SK-N-SH treated with all-trans-retinoic acid at 6 μM for 48 hours (cell line): ENCODE data around the gene CD74.

Experiments used
- ATAC-seq: fragments of 200-7000 bp; cut with Tn5 transposase; 3 replicates; pipeline ENCODE4 v1.9.1; 2020; ENCODE audit warnings: mild to moderate bottlenecking, moderate library complexity
- ARNTL ChIP-seq: fragments of 450-650 bp; formaldehyde crosslinking; IDR thresholded peaks from 2 replicates; pipeline ENCODE4 v1.5.0; 2020; ENCODE audit warnings: low read depth, mild to moderate bottlenecking, moderate library complexity, borderline replicate concordance
- CREB5 ChIP-seq: fragments of 250-450 bp; sonication (Bioruptor Pico); IDR thresholded peaks from 2 replicates; pipeline ENCODE4 v1.5.1; 2020; ENCODE audit warnings: low read depth, mild to moderate bottlenecking, moderate library complexity
- CSRNP3 ChIP-seq: fragments of 250-450 bp; sonication (Bioruptor Pico); IDR thresholded peaks from 2 replicates; pipeline ENCODE4 v1.5.1; 2021; ENCODE audit warnings: mild to moderate bottlenecking, moderate library complexity
- ESRRG ChIP-seq: fragments of 250-450 bp; sonication (Bioruptor Pico); IDR thresholded peaks from 2 replicates; pipeline ENCODE4 v1.6.1; 2021; ENCODE audit warnings: mild to moderate bottlenecking
- GLIS3 ChIP-seq: fragments of 250-450 bp; sonication (Bioruptor Pico); IDR thresholded peaks from 2 replicates; pipeline ENCODE4 v1.5.0; 2020; ENCODE audit warnings: mild to moderate bottlenecking, moderate library complexity
- OSR1 ChIP-seq: fragments of 250-450 bp; sonication (Bioruptor Pico); IDR thresholded peaks from 2 replicates; pipeline ENCODE4 v1.8.0; 2022; ENCODE audit warnings: moderate library complexity, mild to moderate bottlenecking, inconsistent platforms
- PATZ1 ChIP-seq: fragments of 250-450 bp; sonication (Bioruptor Pico); IDR thresholded peaks from 2 replicates; pipeline ENCODE4 v1.8.0; 2020; ENCODE audit warnings: mild to moderate bottlenecking, moderate library complexity, borderline replicate concordance
- POU6F1 ChIP-seq: fragments of 250-450 bp; sonication (Bioruptor Pico); IDR thresholded peaks from 2 replicates; pipeline ENCODE4 v1.8.0; 2021; ENCODE audit warnings: low read depth, mild to moderate bottlenecking, moderate library complexity, borderline replicate concordance
- PPARA ChIP-seq: fragments of 250-450 bp; sonication (Bioruptor Pico); IDR thresholded peaks from 2 replicates; pipeline ENCODE4 v1.5.0; 2020; ENCODE audit warnings: mild to moderate bottlenecking, borderline replicate concordance
- RARB ChIP-seq: fragments of 250-450 bp; sonication (Bioruptor Pico); IDR thresholded peaks from 2 replicates; pipeline ENCODE4 v1.8.0; 2021; ENCODE audit warnings: mild to moderate bottlenecking, moderate library complexity
- SNAI2 ChIP-seq: fragments of 250-450 bp; sonication (Bioruptor Pico); IDR thresholded peaks from 2 replicates; pipeline ENCODE4 v1.5.0; 2020; ENCODE audit warnings: mild to moderate bottlenecking, moderate library complexity
- TCF4 ChIP-seq: fragments of 250-450 bp; sonication (Bioruptor Pico); IDR thresholded peaks from 2 replicates; pipeline ENCODE4 v1.8.0; 2021; ENCODE audit warnings: mild to moderate bottlenecking, moderate library complexity, borderline replicate concordance
- TOX ChIP-seq: fragments of 250-450 bp; sonication (Bioruptor Pico); IDR thresholded peaks from 2 replicates; pipeline ENCODE4 v1.8.0; 2021; ENCODE audit warnings: mild to moderate bottlenecking, moderate library complexity, borderline replicate concordance
- ZC3H10 ChIP-seq: fragments of 250-450 bp; sonication (Bioruptor Pico); IDR thresholded peaks from 2 replicates; pipeline ENCODE4 v1.5.1; 2021; ENCODE audit warnings: mild to moderate bottlenecking, moderate library complexity
- ZFP3 ChIP-seq: fragments of 250-450 bp; sonication (Bioruptor Pico); IDR thresholded peaks from 2 replicates; pipeline ENCODE4 v1.5.0; 2020; ENCODE audit warnings: mild to moderate bottlenecking, moderate library complexity
- ZFP30 ChIP-seq: fragments of 450-650 bp; formaldehyde crosslinking; IDR thresholded peaks from 2 replicates; pipeline ENCODE4 v1.5.0; 2022; ENCODE audit warnings: mild to moderate bottlenecking, moderate library complexity
- ZNF565 ChIP-seq: fragments of 450-650 bp; formaldehyde crosslinking; conservative IDR thresholded peaks from 2 replicates; pipeline ENCODE4 v1.5.0; 2020; ENCODE audit warnings: low read depth, mild to moderate bottlenecking, moderate library complexity
- ZNF70 ChIP-seq: fragments of 450-650 bp; formaldehyde crosslinking; IDR thresholded peaks from 2 replicates; pipeline ENCODE4 v1.5.0; 2020; ENCODE audit warnings: mild to moderate bottlenecking, moderate library complexity
- ZNF8 ChIP-seq: fragments of 450-650 bp; formaldehyde crosslinking; IDR thresholded peaks from 2 replicates; pipeline ENCODE4 v1.5.0; 2020; ENCODE audit warnings: mild to moderate bottlenecking, moderate library complexity

The CD74 gene

GRCh38 chr5:150399524-150400211 lies 13.0 kb downstream of the CD74 start:
- no peak for ATAC-seq
- no peak for TF ChIP-seq ZNF565
- TF ChIP-seq ZNF8 (CRISPR knock-in tag): no peak
- no peak for TF ChIP-seq CREB5 (CRISPR knock-in tag)
- no peak for TF ChIP-seq POU6F1 (CRISPR knock-in tag)
- TF ChIP-seq TOX (CRISPR knock-in tag): no peak
- no peak for TF ChIP-seq OSR1 (CRISPR knock-in tag)
- no peak for TF ChIP-seq CSRNP3 (CRISPR knock-in tag)
- no peak for TF ChIP-seq ESRRG (CRISPR knock-in tag)
- no peak for TF ChIP-seq PATZ1 (CRISPR knock-in tag)
- no peak for TF ChIP-seq PPARA
- TF ChIP-seq ZNF70 (CRISPR knock-in tag): no peak
- TF ChIP-seq RARB (CRISPR knock-in tag): no peak

- TF ChIP-seq ARNTL: no peak
- peak; percentile 22; the same call in 1 of the 3 replicates for ATAC-seq
Measured at GRCh38 chr5:150398722-150399523, 13.8 kb downstream of the CD74 start.

- no peak for ATAC-seq
Measured at GRCh38 chr5:150397782-150398721, 14.7 kb downstream of the CD74 start.

GRCh38 chr5:150397146-150397781 lies 15.4 kb downstream of the CD74 start:
- TF ChIP-seq ZNF70 (CRISPR knock-in tag): no peak
- no peak for TF ChIP-seq ESRRG (CRISPR knock-in tag)
- TF ChIP-seq TOX (CRISPR knock-in tag): no peak
- TF ChIP-seq ZNF8 (CRISPR knock-in tag): no peak
- no peak for TF ChIP-seq POU6F1 (CRISPR knock-in tag)
- no peak for TF ChIP-seq GLIS3 (CRISPR knock-in tag)
- no peak for TF ChIP-seq SNAI2
- TF ChIP-seq TCF4: no peak
- TF ChIP-seq PPARA: no peak
- TF ChIP-seq ZC3H10 (CRISPR knock-in tag): no peak
- ATAC-seq: no peak

More at GRCh38 chr5:150397782-150398721, 14.7 kb downstream of the CD74 start:
- TF ChIP-seq ZFP3 (CRISPR knock-in tag) (no peak), RARB (CRISPR knock-in tag) (no peak), ZNF8 (CRISPR knock-in tag) (no peak), ZFP30 (CRISPR knock-in tag) (no peak), SNAI2 (no peak)
